Umbilical cord (tissue), 2 donors: ENCODE results near the gene PPP6R2. TPM values are rescaled to one million over a fixed set of nuclear protein-coding genes. Genes with fewer than 3 reads are reported as not detected.
"Not testable (repeated sequence)": the region's sequence is repeated elsewhere in the genome, so short reads cannot be mapped to it uniquely, and the experiment has no call there.

Source experiments
- DNase-seq: peaks from one replicate; pipeline ENCODE4 v3.0.0-alpha.2; 2015; ENCODE audit warnings: low spot score
- total RNA-seq: library from RNA; depleted of rRNA; stranded (reverse); fragments of >200 nt; gene quantifications from one replicate; pipeline ENCODE4 v1.2.3, GENCODE V29; 2014; ENCODE audit warnings: low replicate concordance; ENCODE audit not compliant: insufficient read depth

PPP6R2 gene
- total RNA-seq, 1 donor from 2014 or later = 43.8 TPM

- no peak for DNase-seq
These were observed 55.9 kb downstream of the PPP6R2 start for GRCh38 chr22:50398831-50399648.

- peak; percentile 82 for DNase-seq
These were observed 56.7 kb downstream of the PPP6R2 start for GRCh38 chr22:50399751-50400331.

GRCh38 chr22:50400406-50400805 is 57.3 kb downstream of the PPP6R2 start:
- DNase-seq = no peak

GRCh38 chr22:50400931-50401330 is 57.8 kb downstream of the PPP6R2 start:
- no peak for DNase-seq

GRCh38 chr22:50401907-50402306 is 58.8 kb downstream of the PPP6R2 start:
- DNase-seq = peak; percentile 14

- DNase-seq = peak; percentile 51
These were observed 60.6 kb downstream of the PPP6R2 start for GRCh38 chr22:50403701-50404101.

GRCh38 chr22:50406416-50407170 is 63.5 kb downstream of the PPP6R2 start:
- no peak for DNase-seq

- no peak for DNase-seq
These were observed 65.2 kb downstream of the PPP6R2 start for GRCh38 chr22:50408311-50408710.

- not testable (repeated sequence) for DNase-seq
These were observed 65.8 kb downstream of the PPP6R2 start for GRCh38 chr22:50408954-50409353.

- DNase-seq = no peak
These were observed 71.5 kb downstream of the PPP6R2 start for GRCh38 chr22:50414476-50415248.

- DNase-seq = no peak
These were observed 72.3 kb downstream of the PPP6R2 start for GRCh38 chr22:50415426-50415825.

- DNase-seq = no peak
These were observed 73.9 kb downstream of the PPP6R2 start for GRCh38 chr22:50416996-50417395.

- DNase-seq = no peak
These were observed 74.5 kb downstream of the PPP6R2 start for GRCh38 chr22:50417411-50418210.

GRCh38 chr22:50418624-50419023 is 75.5 kb downstream of the PPP6R2 start:
- no peak for DNase-seq

- DNase-seq = no peak
These were observed 76.0 kb downstream of the PPP6R2 start for GRCh38 chr22:50419116-50419515.

GRCh38 chr22:50420015-50420414 is 76.9 kb downstream of the PPP6R2 start:
- DNase-seq = no peak

GRCh38 chr22:50420581-50420980 is 77.5 kb downstream of the PPP6R2 start:
- DNase-seq = no peak

- no peak for DNase-seq
These were observed 78.9 kb downstream of the PPP6R2 start for GRCh38 chr22:50422046-50422445.

- DNase-seq = no peak
These were observed 80.1 kb downstream of the PPP6R2 start for GRCh38 chr22:50422961-50423815.

- DNase-seq = no peak
These were observed 80.8 kb downstream of the PPP6R2 start for GRCh38 chr22:50423956-50424355.
